Activated CD4-positive, alpha-beta T cell treated with anti-CD3 and anti-CD28 coated beads, Interleukin-2, amount 10 ng/mL, durations not matched to agents 24 days and 14 days (primary cell): ENCODE measurements around the gene DUOXA2. TPM values are rescaled to one million over a fixed set of nuclear protein-coding genes. Genes with fewer than 3 reads are reported as not detected.

Experiments
- DNase-seq: peaks from one replicate; pipeline ENCODE4 v3.0.0; 2022
- H3K27ac Mint-ChIP-seq: one replicate; pipeline ENCODE4 v1.8.0; 2022; ENCODE audit warnings: mild to moderate bottlenecking, mixed read lengths
- H3K27me3 Mint-ChIP-seq: one replicate; pipeline ENCODE4 v1.8.0; 2022; ENCODE audit warnings: mixed read lengths
- H3K36me3 Mint-ChIP-seq: one replicate; pipeline ENCODE4 v1.8.0; 2022; ENCODE audit warnings: low read depth, mild to moderate bottlenecking, mixed read lengths
- H3K4me1 Mint-ChIP-seq: one replicate; pipeline ENCODE4 v1.8.0; 2021; ENCODE audit warnings: mixed read lengths
- H3K4me3 Mint-ChIP-seq: one replicate; pipeline ENCODE4 v1.8.0; 2022; ENCODE audit warnings: mild to moderate bottlenecking, moderate library complexity, mixed read lengths
- H3K9me3 Mint-ChIP-seq: one replicate; pipeline ENCODE4 v1.8.0; 2021; ENCODE audit warnings: mixed read lengths
- intact Hi-C: fragments of 100-400 bp; cut with micrococcal nuclease; formaldehyde crosslinking; loops from one replicate; pipeline ENCODE4 v1.15.1; 2023
- total RNA-seq: library from RNA; stranded (reverse); gene quantifications from 2 replicates; pipeline ENCODE4 v1.2.3, GENCODE V29; 2022

Gene DUOXA2
- total RNA-seq, 1 donor from 2014 or later = not detected

GRCh38 chr15:45141386-45141785 is 27.3 kb downstream of the DUOXA2 start:
- Mint-ChIP-seq H3K4me3 (no peak overlapping the region), H3K27me3 (peaks cover 4% of the 10 kb centered on the region), H3K4me1 (no peaks in the 10 kb centered on the region), H3K9me3 (no peaks in the 10 kb centered on the region), H3K36me3 (no peaks in the 10 kb centered on the region), H3K27ac (no peak overlapping the region)
- no peak for DNase-seq
- intact Hi-C loops = no loop called here

DNA sequence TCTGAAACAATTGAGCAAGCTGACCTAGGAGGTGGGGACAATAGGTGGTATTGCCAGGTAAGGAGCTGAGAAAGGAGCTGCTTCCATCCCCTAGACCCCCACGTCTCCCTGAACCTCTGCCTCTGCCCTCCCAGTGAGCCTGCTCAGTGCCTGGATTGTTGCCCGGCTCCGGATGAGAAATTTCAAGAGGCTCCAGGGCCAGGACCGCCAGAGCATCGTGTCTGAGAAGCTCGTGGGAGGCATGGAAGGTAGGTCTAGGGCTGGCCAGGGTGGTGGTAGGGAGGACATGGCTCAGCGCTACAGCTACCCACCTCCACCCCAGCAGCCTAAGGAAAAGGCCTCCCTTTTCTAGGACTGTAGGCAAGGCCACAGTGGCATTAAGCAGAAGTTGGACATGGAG is 28.9 kb downstream of the DUOXA2 start:
- Mint-ChIP-seq H3K9me3 (no peaks in the 10 kb centered on the region), H3K4me3 (no peak overlapping the region), H3K27ac (no peak overlapping the region), H3K27me3 (no peaks in the 10 kb centered on the region), H3K36me3 (no peaks in the 10 kb centered on the region), H3K4me1 (no peaks in the 10 kb centered on the region)
- DNase-seq = no peak
- intact Hi-C loops = no loop called here

- no peak for DNase-seq
- Mint-ChIP-seq H3K36me3 (no peaks in the 10 kb centered on the region), H3K27ac (no peak overlapping the region), H3K27me3 (no peaks in the 10 kb centered on the region), H3K9me3 (no peaks in the 10 kb centered on the region), H3K4me1 (no peaks in the 10 kb centered on the region), H3K4me3 (no peak overlapping the region)
- intact Hi-C loops = no loop called here
Measured at GRCh38 chr15:45143946-45144345, 29.8 kb downstream of the DUOXA2 start.

DNA sequence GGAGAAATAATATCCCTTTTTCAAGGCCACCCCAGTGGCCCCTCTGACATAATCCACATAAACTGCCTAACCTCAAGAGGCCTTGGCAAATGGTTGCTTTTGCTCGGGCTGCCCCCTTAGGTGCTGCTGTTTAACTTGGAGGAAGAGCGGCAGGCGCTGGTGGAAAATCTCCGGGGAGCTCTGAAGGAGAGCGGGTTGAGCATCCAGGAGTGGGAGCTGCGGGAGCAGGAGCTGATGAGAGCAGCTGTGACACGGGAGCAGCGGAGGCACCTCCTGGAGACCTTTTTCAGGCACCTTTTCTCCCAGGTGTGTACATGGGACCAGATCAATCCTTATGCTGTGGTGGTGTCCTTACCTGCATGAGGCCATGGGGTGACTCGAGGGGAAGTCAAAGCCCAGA is 30.6 kb downstream of the DUOXA2 start:
- DNase-seq = no peak
- Mint-ChIP-seq H3K4me3 (no peak overlapping the region), H3K9me3 (no peaks in the 10 kb centered on the region), H3K36me3 (no peaks in the 10 kb centered on the region), H3K4me1 (no peaks in the 10 kb centered on the region), H3K27ac (no peak overlapping the region), H3K27me3 (no peaks in the 10 kb centered on the region)
- intact Hi-C loops = no loop called here

DNA sequence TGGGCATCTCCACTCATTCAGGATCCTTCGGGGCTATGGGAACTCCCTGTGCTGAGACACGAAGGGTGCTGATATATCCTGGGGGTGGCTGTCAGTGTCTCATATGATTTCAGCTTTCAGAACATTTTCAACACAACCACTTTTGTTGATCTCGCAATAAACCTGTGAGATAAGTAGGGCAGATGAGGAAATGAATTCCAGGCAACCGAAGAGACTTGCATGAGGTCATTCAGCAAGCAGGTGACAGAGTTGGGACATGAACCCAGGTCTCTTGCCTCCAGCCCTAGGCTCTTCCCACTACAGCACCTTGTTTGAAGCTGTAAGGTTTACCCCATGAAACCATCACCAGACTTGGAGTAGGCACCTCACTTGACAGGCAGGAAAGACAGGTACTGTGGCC is 32.3 kb downstream of the DUOXA2 start:
- Mint-ChIP-seq H3K36me3 (no peaks in the 10 kb centered on the region), H3K4me3 (no peak overlapping the region), H3K27ac (no peak overlapping the region)

DNA sequence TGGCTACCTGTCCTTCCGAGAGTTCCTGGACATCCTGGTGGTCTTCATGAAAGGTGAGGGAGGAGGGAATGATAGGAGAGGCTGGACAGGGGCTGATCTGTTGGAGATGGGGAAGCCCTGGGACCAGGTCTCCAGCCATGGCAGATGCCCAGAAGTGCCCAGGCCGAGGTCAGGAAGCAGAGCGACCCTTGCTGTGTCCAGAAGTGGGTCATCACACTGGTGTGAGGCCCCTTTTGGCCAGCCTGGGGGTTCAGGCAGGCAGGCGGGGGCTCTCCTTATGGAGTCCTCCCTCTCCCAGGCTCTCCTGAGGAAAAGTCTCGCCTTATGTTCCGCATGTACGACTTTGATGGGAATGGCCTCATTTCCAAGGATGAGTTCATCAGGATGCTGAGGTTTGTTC is 33.5 kb downstream of the DUOXA2 start:
- DNase-seq = no peak
- H3K4me3 Mint-ChIP-seq = no peak overlapping the region
- intact Hi-C loops = no loop called here
- H3K27me3 Mint-ChIP-seq = no peaks in the 10 kb centered on the region
- H3K36me3 Mint-ChIP-seq = peaks cover 4% of the 10 kb centered on the region
- H3K4me1 Mint-ChIP-seq = no peaks in the 10 kb centered on the region
- H3K9me3 Mint-ChIP-seq = no peaks in the 10 kb centered on the region
- H3K27ac Mint-ChIP-seq = no peak overlapping the region

More for the DNA sequence above, 32.3 kb downstream of the DUOXA2 start:
- no peaks in the 10 kb centered on the region for H3K9me3 Mint-ChIP-seq
- H3K27me3 Mint-ChIP-seq = no peaks in the 10 kb centered on the region
- H3K4me1 Mint-ChIP-seq = no peaks in the 10 kb centered on the region
- no peak for DNase-seq
- intact Hi-C loops = no loop called here

DNA sequence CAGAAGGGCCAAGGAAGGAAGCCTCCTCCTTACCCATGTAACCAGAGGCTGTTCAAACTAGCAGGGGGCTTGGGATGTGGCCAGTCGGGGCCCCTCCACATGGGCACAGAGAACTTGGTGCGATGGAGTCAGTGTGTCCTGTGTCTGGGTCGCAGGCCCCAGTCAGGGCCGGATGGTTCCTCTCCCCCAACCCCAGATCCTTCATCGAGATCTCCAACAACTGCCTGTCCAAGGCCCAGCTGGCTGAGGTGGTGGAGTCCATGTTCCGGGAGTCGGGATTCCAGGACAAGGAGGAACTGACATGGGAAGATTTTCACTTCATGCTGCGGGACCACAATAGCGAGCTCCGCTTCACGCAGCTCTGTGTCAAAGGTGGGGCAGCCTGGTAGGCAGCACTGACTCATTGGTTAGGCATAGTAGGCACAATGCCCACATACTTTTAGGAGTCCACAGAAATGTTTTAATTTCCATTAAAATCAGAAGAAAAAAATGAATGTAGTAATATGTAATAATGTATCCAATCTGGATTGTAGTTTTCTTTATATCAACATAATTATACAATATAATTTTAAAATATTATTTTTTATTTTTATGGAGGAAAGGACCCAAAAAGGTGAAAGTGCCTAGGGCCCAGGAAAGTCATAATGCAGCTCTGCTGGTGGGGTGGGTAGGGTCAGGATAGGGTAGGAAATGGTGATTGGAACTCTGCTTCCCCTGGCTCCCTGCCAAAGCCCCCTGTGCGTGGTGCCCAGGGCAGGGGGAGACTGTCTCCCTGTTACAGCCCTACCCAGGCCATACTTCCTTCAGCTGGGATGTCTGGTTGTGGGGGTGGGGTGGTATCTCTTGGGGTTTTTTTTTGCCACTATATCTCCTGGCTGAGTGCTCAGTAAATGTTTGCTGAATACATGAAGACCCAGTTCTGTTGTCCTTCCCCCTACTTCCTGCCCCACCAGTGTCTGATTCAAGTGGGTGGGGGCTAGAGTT is 34.2 kb downstream of the DUOXA2 start:
- no peaks in the 10 kb centered on the region for H3K4me1 Mint-ChIP-seq
- peaks cover 4% of the 10 kb centered on the region for H3K36me3 Mint-ChIP-seq
- intact Hi-C loops = no loop called here
- DNase-seq = no peak
- no peaks in the 10 kb centered on the region for H3K27me3 Mint-ChIP-seq
- H3K9me3 Mint-ChIP-seq = no peaks in the 10 kb centered on the region
- no peak overlapping the region for H3K4me3 Mint-ChIP-seq
- H3K27ac Mint-ChIP-seq = no peak overlapping the region

GRCh38 chr15:45149060-45149459 is 34.9 kb downstream of the DUOXA2 start:
- H3K27me3 Mint-ChIP-seq = no peaks in the 10 kb centered on the region
- H3K27ac Mint-ChIP-seq = no peak overlapping the region
- no peak overlapping the region for H3K4me3 Mint-ChIP-seq
- intact Hi-C loops = no loop called here
- H3K4me1 Mint-ChIP-seq = no peaks in the 10 kb centered on the region
- no peaks in the 10 kb centered on the region for H3K9me3 Mint-ChIP-seq
- peaks cover 4% of the 10 kb centered on the region for H3K36me3 Mint-ChIP-seq
- no peak for DNase-seq

- H3K27ac Mint-ChIP-seq = no peak overlapping the region
- H3K4me1 Mint-ChIP-seq = no peaks in the 10 kb centered on the region
- DNase-seq = no peak
- peaks cover 4% of the 10 kb centered on the region for H3K36me3 Mint-ChIP-seq
- intact Hi-C loops = no loop called here
- no peak overlapping the region for H3K4me3 Mint-ChIP-seq
- no peaks in the 10 kb centered on the region for H3K27me3 Mint-ChIP-seq
- H3K9me3 Mint-ChIP-seq = no peaks in the 10 kb centered on the region
Measured at GRCh38 chr15:45150481-45150880, 36.4 kb downstream of the DUOXA2 start.

GRCh38 chr15:45150997-45151396 is 36.9 kb downstream of the DUOXA2 start:
- no peak overlapping the region for H3K4me3 Mint-ChIP-seq
- intact Hi-C loops = no loop called here
- H3K36me3 Mint-ChIP-seq = peaks cover 4% of the 10 kb centered on the region
- H3K27ac Mint-ChIP-seq = no peak overlapping the region
- no peak for DNase-seq
- no peaks in the 10 kb centered on the region for H3K4me1 Mint-ChIP-seq
- no peaks in the 10 kb centered on the region for H3K9me3 Mint-ChIP-seq
- H3K27me3 Mint-ChIP-seq = no peaks in the 10 kb centered on the region

GRCh38 chr15:45151998-45152828 is 38.1 kb downstream of the DUOXA2 start:
- Mint-ChIP-seq H3K4me3 (no peak overlapping the region), H3K27ac (no peak overlapping the region), H3K27me3 (no peaks in the 10 kb centered on the region), H3K4me1 (peaks cover 4% of the 10 kb centered on the region), H3K36me3 (peaks cover 4% of the 10 kb centered on the region), H3K9me3 (no peaks in the 10 kb centered on the region)
- intact Hi-C loops = no loop called here
- DNase-seq = no peak

DNA sequence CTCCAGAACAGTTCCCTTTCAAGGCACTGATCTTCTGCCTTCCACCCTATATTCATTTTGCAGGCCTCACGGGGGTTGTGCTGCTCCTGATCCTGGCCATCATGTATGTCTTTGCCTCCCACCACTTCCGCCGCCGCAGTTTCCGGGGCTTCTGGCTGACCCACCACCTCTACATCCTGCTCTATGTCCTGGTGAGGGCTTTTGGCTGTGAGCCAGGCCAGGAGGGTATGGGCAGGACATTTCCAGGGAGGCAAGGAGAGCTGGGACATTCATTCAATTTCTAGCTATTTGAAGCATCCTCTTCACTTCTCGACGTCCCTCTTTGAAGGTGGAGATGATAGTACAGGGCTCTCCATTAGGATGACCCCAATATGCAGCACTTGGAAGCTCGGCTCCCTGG is 41.6 kb downstream of the DUOXA2 start:
- peaks cover 4% of the 10 kb centered on the region for H3K36me3 Mint-ChIP-seq
- H3K4me1 Mint-ChIP-seq = peaks cover 15% of the 10 kb centered on the region
- H3K4me3 Mint-ChIP-seq = no peak overlapping the region
- intact Hi-C loops = no loop called here
- no peak for DNase-seq
- H3K27me3 Mint-ChIP-seq = no peaks in the 10 kb centered on the region
- H3K9me3 Mint-ChIP-seq = no peaks in the 10 kb centered on the region
- no peak overlapping the region for H3K27ac Mint-ChIP-seq

- no peak overlapping the region for H3K4me3 Mint-ChIP-seq
Measured at GRCh38 chr15:45156744-45157455, 42.8 kb downstream of the DUOXA2 start.

DNA sequence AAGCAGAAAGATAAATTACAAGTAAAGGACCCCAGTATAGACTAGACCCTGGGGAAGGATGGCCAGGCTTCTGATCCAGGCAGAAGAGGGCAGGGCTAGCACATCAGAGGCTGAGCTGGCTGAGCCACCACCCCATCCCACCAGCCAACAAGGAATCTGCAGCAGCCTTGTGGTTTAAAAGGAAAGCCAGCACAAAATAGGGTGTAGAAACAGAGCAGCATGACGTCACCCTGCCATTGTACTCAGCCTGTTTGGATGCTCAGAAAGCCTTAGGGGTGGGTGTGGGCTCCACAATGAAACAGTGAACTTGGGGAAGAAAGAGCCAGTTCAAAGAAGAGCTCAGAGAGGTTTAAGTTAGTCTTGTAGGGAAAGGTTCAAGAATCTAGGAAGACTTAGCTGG is 43.8 kb downstream of the DUOXA2 start:
- H3K9me3 Mint-ChIP-seq = no peaks in the 10 kb centered on the region
- DNase-seq = peak; percentile 76
- H3K27me3 Mint-ChIP-seq = no peaks in the 10 kb centered on the region
- no peaks in the 10 kb centered on the region for H3K36me3 Mint-ChIP-seq
- intact Hi-C loops = no loop called here
- H3K4me3 Mint-ChIP-seq = no peak overlapping the region
- H3K4me1 Mint-ChIP-seq = peaks cover 18% of the 10 kb centered on the region
- no peak overlapping the region for H3K27ac Mint-ChIP-seq

More at GRCh38 chr15:45156744-45157455, 42.8 kb downstream of the DUOXA2 start:
- peak overlapping the region; percentile 3 for H3K27ac Mint-ChIP-seq
- H3K27me3 Mint-ChIP-seq = no peaks in the 10 kb centered on the region
- H3K9me3 Mint-ChIP-seq = no peaks in the 10 kb centered on the region
- H3K36me3 Mint-ChIP-seq = peaks cover 4% of the 10 kb centered on the region
- intact Hi-C loops = no loop called here
- H3K4me1 Mint-ChIP-seq = peaks cover 15% of the 10 kb centered on the region
- DNase-seq = no peak
